GM12873 (cell line): ENCODE measurements around the gene STK24.

Source experiments
- CTCF ChIP-seq: IDR thresholded peaks from 2 replicates; pipeline ENCODE4 v1.5.1; 2012; ENCODE audit warnings: low read depth, mild to moderate bottlenecking, moderate library complexity, low read length, control low read depth; ENCODE audit not compliant: insufficient read depth; ENCODE audit errors: missing control alignments

The STK24 gene

DNA sequence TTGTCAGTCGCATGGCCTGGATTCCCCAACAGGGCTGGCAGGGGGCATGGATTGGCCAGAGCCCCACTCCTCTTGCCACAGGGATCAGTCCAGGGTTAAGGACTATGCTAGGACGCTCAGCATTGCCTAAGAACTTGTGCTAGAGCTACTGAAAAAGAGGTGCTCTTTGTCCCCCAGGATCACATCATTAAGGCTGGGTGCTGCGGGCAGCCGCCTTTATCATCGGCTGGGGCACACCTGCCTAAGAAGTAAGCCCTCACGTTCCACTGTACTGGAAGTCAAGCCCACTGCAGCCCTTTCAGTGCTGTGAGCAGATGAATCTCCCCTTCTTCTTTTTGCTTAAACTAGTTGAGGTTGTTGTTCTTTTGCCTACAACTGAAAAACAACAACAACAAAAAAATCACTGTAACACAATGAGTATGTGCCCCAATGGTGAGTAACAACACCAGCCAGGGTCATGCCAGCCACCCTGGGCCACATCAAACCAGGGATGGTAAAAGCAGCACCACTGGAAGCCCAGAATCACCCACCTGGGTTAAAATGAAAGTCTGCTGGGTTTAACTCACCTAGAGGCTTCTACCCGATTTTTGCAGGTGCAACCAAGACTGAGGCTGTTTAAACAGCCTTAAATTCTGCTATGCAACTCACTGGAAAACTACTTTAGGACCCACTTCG is 20.6 kb downstream of the STK24 start:
- TF ChIP-seq CTCF = no peak

DNA sequence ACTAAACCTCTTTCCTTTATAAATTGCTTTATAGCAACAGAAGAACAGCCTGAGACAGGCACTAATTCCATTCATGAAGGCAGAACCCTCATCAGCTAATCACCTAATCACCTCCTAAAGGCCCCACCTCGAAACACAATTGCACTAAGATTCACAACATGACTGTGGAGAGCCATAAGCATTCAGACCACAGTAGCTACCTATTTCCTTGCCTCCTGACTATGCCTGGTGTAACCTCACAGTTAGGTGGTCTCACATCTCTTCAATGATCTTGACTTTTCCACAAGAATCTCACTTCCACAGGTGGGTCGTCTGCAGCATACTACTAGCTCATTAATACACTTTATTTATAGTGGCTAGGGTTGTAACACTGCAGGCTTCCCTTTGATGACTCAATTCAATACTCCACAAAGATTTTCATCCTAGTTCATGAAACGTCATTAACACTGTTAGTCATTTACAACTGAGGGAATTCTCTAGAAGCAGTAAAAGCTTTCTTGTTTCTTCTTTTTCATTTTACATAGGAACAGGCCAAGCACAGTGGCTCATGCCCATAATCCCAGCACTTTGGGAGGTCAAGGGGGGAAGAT is 27.1 kb downstream of the STK24 start:
- no peak for TF ChIP-seq CTCF

DNA sequence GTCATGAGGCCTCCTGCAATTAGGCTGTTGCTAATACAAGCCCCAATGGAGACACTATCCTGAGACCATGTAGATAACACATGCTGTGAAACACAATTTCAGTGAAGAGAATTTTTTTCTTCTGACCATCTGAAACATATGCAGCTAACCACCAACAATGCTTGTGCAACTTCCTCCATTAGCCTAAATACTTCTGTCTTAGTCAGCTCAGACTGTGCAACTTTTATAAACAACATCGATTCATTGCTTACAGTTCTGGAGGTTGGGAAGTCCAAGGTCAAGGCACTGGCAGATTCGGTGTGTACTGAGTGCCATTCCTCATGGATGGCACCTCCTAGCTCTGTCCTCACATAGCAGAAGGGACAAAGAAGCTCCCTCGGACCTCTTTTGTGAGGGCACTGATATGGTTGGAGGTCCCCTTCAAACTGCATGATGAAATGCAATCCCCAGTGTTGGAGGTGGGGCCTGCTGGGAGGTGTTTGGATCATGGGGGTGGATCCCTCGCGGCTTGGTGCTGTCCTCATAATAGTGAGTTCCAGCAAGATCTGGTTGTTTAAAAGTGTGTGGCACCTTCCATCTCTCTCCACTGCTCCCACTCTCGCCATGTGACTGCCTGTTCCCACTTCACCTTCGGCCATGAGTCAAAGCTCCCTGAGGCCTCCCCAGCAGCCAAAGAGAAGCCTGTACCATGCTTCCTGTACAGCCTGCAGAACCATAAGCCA is 27.7 kb downstream of the STK24 start:
- TF ChIP-seq CTCF = no peak

DNA sequence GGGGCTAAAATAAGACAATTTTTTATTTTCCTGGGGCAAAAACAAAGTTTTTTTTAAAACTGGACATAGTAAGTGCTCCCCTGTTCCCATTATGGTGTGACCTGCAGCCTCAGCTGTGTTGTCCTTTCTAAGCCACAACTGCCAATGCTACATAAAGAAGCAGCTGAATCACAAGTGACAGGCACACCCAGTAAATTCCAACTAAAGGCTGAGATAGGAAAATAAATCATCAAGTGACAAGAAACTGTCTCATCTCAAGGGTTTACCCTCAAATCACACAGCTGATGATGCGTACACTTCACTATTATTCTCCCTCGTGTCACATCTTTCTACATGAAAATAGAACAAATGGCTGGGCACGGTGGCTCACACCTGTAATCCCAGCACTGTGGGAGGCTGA is 28.7 kb downstream of the STK24 start:
- no peak for TF ChIP-seq CTCF

- TF ChIP-seq CTCF = no peak
Measured at GRCh38 chr13:98547455-98547854, 29.5 kb downstream of the STK24 start.

DNA sequence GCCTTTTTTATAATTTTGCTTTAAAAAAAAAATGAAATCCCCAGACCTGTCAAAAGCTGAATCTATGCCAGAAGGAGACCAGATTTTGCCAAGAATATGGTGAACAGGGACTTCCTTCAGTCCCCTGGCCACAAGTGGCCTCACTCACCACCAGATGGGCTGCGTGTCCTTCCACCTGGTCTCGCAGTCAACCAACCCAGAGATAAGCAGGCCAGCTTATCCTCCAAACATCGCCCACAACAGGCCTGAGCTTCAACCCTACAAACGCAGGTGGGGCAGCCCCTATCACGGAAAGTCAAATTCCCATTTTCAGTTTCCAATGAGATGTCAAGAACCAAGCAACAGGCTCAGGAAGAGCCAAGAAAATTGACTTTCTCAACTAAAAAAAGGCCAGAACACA is 30.5 kb downstream of the STK24 start:
- no peak for TF ChIP-seq CTCF

GRCh38 chr13:98544104-98544710 is 32.7 kb downstream of the STK24 start:
- no peak for TF ChIP-seq CTCF
